ENCODE results near the gene CASZ1.

Gene CASZ1, protein sequence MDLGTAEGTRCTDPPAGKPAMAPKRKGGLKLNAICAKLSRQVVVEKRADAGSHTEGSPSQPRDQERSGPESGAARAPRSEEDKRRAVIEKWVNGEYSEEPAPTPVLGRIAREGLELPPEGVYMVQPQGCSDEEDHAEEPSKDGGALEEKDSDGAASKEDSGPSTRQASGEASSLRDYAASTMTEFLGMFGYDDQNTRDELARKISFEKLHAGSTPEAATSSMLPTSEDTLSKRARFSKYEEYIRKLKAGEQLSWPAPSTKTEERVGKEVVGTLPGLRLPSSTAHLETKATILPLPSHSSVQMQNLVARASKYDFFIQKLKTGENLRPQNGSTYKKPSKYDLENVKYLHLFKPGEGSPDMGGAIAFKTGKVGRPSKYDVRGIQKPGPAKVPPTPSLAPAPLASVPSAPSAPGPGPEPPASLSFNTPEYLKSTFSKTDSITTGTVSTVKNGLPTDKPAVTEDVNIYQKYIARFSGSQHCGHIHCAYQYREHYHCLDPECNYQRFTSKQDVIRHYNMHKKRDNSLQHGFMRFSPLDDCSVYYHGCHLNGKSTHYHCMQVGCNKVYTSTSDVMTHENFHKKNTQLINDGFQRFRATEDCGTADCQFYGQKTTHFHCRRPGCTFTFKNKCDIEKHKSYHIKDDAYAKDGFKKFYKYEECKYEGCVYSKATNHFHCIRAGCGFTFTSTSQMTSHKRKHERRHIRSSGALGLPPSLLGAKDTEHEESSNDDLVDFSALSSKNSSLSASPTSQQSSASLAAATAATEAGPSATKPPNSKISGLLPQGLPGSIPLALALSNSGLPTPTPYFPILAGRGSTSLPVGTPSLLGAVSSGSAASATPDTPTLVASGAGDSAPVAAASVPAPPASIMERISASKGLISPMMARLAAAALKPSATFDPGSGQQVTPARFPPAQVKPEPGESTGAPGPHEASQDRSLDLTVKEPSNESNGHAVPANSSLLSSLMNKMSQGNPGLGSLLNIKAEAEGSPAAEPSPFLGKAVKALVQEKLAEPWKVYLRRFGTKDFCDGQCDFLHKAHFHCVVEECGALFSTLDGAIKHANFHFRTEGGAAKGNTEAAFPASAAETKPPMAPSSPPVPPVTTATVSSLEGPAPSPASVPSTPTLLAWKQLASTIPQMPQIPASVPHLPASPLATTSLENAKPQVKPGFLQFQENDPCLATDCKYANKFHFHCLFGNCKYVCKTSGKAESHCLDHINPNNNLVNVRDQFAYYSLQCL (N-terminal part only)

GRCh38 chr1:10796029-10796944 is at the start of gene CASZ1:
TSS of gene CASZ1 (minus strand) at chr1:10796646. CDS start at chr1:10693889, 102,757 bp downstream.
- peak; percentile 94 for DNase-seq (ENCODE audit: low spot score)

DNA sequence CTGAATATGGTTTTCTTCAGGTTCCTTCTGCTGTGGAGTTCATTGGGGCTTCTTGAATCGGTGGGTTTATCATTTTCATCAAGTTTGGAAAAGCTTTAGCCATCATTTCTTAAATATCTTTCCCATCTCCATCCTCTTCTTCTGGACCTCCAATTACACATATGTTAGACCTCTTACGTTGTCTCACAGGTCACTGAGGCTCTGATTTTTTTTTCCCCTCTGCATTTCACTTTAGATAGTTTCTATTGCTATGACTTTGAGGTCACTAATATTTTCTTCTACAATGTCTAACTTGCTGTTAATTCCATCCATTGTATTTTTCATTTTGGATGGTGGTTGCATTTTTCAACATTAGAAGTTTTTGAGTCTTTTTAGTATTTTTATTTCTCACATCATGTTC is 47.3 kb upstream of the CASZ1 start:
- no peak for DNase-seq (ENCODE audit: low spot score)

GRCh38 chr1:10841118-10841517 is 44.7 kb upstream of the CASZ1 start:
- no peak for DNase-seq (ENCODE audit: low spot score)

- DNase-seq (ENCODE audit: low spot score) = no peak
These were observed 42.8 kb upstream of the CASZ1 start for GRCh38 chr1:10839188-10839770.

GRCh38 chr1:10838541-10838940 is 42.1 kb upstream of the CASZ1 start:
- no peak for DNase-seq (ENCODE audit: low spot score)

DNA sequence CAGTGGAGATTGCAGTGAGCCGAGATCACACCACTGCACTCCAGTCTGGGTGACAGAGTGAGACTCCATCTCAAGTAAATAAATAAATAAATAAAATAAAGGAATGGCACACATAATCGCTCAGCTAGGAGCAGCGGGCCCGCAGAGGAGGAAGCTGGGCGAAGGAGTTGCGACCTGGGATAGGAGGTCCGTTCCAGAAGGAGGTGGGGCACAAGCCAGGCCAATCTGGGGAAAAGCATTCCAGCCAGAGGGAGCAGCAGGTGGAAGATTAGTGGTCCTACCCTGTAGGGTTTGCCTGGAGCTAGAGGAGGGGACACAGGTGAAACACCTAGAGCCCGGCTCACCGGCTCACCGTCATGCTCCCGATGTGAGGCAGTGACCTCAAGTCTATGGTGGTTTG is 40.3 kb upstream of the CASZ1 start:
- no peak for DNase-seq (ENCODE audit: low spot score)

GRCh38 chr1:10835822-10836421 is 39.5 kb upstream of the CASZ1 start:
- peak; percentile 88 for DNase-seq (ENCODE audit: low spot score)

DNA sequence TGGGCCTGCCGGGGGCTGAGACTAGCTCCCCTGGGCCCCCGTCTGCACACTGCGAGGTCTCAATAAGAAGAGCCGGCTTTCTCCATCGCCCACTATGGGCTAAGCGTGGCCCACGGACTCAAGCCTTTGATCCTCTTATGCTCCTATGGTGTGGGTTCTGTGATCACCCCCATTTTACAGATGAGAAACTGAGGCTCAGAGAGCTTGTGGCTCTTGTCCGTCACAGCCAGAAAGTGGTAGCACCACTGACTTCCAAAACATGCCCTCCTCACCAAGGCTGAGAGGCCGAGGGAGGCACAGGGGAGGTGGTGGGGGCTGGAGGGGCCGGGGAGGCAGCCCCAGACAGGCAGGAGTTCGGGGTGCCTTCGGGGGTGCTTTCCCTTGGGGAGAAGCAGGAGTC is 39.0 kb upstream of the CASZ1 start:
- no peak for DNase-seq (ENCODE audit: low spot score)

DNA sequence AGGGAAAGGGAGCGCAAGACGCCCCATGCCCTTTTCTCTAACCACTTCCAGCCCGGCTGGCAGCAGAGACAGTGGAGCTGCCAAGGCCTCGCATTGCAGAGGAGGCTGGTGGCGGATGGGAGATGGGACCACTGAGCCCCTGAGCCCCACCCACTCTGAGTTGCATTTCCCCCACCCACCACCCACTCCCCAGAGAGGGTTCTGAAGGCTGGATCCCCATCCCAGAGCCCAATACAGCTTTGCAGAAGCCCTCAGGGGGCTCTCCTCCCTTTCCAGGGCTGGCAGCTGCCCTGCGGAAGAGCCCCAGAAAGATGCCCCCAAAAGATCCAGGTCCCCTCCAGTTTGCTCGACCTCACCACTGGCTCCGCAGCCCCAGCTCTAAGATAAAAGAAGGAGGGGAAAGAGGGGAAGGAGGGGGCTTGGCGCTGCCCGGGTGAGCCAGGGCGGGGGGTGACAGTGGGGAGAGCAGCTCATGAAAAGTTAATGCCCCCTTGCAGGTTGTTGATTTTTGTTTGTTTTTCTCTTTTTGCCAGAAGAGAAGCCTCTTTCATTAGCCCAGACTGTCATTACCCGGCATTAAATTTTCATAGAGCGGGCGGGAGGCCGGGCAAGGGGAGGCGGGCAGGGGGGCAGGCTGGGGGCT is 38.4 kb upstream of the CASZ1 start:
- no peak for DNase-seq (ENCODE audit: low spot score)

DNA sequence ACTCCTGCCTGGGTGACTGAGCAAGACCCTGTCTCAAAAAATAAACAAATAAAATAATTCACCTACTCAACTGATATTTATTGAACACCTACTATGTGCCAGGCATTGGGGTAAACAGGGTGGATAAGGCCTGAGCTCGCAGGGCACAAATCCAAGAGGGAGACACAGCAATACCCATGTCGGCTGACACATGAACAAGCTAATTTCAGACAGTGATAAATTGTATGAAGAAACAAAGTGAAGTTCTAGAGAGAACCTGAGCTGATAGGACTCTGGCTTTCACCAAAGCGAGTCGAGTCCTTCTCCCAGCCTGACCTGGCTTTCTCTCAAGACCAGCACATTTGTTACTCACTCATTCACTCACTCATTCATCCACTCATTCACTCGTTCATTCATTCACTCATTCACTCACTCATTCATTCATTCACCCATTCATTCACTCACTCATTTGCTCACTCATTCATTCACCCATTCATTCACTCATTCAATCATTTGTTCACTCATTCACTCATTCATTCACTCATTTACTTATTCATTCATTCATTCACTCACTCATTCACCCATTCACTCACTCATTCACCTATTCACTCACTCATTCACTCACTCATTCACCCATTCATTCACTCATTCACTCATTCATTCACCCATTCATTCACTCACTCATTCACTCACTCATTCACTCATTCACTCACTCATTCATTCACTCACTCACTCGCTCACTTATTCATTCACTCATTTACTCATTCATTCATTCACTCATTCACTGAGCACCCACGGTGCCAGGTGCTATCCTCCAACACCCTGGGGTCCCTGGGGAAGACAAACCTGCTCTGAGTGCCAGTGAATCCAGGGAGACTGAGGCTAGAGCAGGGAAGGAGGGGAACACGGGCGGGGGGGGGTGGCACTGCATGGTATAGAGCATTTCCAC is 37.4 kb upstream of the CASZ1 start:
- DNase-seq (ENCODE audit: low spot score) = no peak

- no peak for DNase-seq (ENCODE audit: low spot score)
These were observed 36.3 kb upstream of the CASZ1 start for GRCh38 chr1:10832703-10833102.

DNA sequence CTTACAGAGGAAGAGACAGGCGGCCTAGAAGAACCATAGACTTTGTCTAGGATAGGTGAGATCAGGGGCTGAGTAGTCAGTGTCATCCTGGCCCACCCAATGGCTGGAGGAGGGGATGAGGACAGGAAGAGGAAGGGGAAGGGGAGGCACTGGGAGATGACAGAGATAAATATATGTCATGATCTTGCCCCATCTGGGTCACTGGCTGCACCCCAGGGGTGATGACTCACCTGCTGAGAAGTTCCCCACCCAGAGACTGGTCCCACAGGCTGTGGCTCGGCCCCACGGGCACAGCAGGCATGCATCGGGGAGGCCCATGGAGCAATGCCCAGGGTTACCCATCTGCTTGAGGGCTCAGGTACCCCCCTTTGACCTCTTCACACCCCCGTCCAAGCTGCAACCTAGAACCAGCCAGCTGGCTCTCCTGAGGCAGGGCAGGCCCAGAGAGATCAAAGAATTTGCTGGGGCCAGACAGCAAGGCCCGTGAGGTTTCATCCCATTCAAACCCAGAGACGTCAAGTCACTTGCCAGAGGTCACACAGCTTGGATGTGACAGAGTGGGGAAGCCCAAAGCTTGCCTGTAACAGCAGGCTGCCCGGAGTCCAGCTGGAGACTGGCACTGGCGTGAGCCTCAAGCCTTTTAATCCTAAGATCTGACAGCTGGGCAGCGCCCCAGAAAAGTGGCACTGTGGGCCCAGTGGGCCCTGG is 34.7 kb upstream of the CASZ1 start:
- no peak for DNase-seq (ENCODE audit: low spot score)

GRCh38 chr1:10829965-10830515 is 33.6 kb upstream of the CASZ1 start:
- no peak for DNase-seq (ENCODE audit: low spot score)

DNA sequence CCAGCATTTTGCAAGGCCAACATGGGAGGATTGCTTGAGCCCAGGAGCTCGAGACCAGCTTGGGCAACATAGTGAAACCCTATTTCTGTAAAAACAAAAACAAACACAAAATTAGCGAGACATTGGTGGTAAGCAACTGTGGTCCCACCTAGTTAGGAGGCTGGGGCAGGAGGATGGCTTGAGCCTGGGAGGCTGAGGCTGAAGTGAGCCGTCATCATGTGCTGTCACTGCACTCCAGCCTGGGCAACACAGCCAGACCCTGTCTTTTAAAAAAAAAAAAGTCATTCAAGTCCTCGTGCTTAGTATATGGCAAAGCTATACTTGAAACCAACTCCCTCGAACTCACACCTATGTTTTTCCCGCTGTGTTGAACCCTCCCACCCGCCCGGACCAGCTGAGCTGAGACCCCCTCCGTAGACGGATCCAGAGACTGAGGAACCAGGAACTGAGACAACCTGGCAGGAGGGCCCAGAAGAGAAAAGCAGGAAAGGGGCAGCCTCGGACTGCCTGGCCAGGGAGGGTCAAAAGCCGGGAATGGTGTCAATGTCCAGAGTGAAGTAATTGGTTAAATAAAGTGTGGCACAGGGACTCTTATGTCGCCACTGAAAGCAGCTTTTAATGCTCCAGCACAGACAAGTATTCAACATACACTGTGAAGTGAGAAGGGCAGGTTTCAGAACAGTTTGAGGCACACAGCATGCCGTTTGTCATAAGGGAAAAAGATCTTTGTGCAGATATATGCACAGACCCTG is 32.8 kb upstream of the CASZ1 start:
- DNase-seq (ENCODE audit: low spot score) = no peak

DNA sequence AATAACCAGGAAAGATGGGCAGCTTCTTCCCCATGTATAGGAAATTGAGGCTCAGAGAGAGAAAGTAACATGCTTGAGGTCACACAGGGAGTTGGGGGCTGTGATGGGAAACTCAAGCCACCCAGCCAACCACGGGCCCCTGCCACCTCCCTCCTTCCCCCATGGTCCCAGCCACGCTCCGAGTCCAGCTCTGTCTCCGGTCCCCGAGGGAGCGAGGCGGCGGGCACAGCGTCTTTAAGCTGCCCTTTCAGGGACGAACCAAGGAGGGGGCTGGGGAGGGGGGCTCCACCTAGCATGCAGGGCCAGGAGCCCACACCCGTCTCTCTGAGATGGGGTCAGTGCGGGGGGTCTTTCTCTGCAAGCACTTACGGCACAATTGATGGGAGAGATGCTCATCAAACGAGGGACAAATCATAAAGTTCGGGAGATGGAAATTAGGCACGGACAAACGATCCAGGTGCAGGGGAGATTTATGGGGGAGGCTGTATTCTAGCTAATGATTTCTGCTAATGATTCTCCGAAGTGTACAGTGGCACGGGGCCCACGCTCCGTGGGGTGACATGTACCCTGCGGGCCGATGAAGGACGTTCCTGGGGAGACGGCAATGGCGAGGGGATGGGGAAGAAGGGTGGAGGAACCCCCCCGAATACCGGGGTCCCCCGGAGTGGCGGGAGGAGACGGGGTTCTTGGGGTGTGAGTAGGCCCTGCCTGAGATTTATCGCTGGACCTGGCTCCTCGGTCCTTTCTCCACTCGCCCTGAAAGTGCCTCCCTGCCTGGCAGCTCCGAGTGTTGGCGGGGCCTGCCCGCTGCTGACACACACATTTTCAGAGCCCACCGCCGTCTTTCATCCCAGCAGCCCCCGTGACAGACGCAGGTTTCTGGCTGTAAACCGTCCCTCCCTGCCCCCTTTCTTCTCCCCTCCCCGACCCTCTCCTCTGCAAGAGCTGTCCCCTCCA is 31.2 kb upstream of the CASZ1 start:
- DNase-seq (ENCODE audit: low spot score) = no peak

GRCh38 chr1:10825592-10825991 is 29.1 kb upstream of the CASZ1 start:
- DNase-seq (ENCODE audit: low spot score) = no peak
